H1 (cell line): ENCODE measurements around the gene RRBP1. TPM values are rescaled to one million over a fixed set of nuclear protein-coding genes. Genes with fewer than 3 reads are reported as not detected.

Source experiments
- CTCF ChIA-PET: fragments of 300-600 bp; sonication (Branson Sonifier 250); formaldehyde crosslinking; loops from one replicate; lab custom pipeline; 2021; ENCODE audit not compliant: partially characterized antibody; lab: Charles Lee
- POLR2A ChIA-PET: fragments of 300-600 bp; sonication (Branson Sonifier 250); formaldehyde crosslinking; loops from one replicate; lab custom pipeline; 2021; ENCODE audit warnings: inconsistent platforms; ENCODE audit not compliant: partially characterized antibody; lab: Charles Lee
- DNase-seq, 2 experiments: peaks; one replicate each; pipeline versions ENCODE4 v3.0.0 to v3.0.0-alpha.2; 2010 to 2022; ENCODE audit warnings: low spot score in 2 of 2, low read depth in 1 of 2, mixed read lengths in 1 of 2
- FAIRE-seq: peaks from 2 replicates; lab custom pipeline; 2011; peaks lifted over from hg19 to GRCh38; lab: Jason Lieb, UNC
- H2AFZ ChIP-seq: 2 replicates; pipeline ENCODE4 v1.8.1; 2012; ENCODE audit warnings: low read length, inconsistent platforms
- H2AK5ac ChIP-seq: 2 replicates; pipeline ENCODE4 v1.6.1; 2013; ENCODE audit warnings: low read depth, low read length
- H2BK120ac ChIP-seq: replicated peaks from 2 replicates; pipeline ENCODE3; 2013; ENCODE audit warnings: low read depth, low read length, inconsistent platforms
- H2BK12ac ChIP-seq: 2 replicates; pipeline ENCODE4 v1.6.1; 2013; ENCODE audit warnings: low read depth, low read length
- H2BK15ac ChIP-seq: 2 replicates; pipeline ENCODE4 v1.6.1; 2013; ENCODE audit warnings: low read length
- H2BK20ac ChIP-seq: 2 replicates; pipeline ENCODE4 v1.6.1; 2013; ENCODE audit warnings: low read length
- H2BK5ac ChIP-seq: 2 replicates; pipeline ENCODE4 v1.6.1; 2013; ENCODE audit warnings: low read depth, low read length
- H3K14ac ChIP-seq: 2 replicates; pipeline ENCODE4 v1.6.1; 2013; ENCODE audit warnings: inconsistent platforms; ENCODE audit not compliant: insufficient read length
- H3K18ac ChIP-seq: 2 replicates; pipeline ENCODE4 v1.6.1; 2013; ENCODE audit warnings: low read length; ENCODE audit errors: extremely low read depth
- H3K23ac ChIP-seq: 2 replicates; pipeline ENCODE4 v1.6.1; 2013; ENCODE audit warnings: inconsistent platforms; ENCODE audit not compliant: insufficient read length
- H3K23me2 ChIP-seq: 2 replicates; pipeline ENCODE4 v1.6.1; 2013; ENCODE audit warnings: low read depth, low read length
- H3K27ac ChIP-seq: 2 replicates; pipeline ENCODE4 v1.6.1; 2011; ENCODE audit warnings: low read depth, low read length, inconsistent platforms
- H3K27me3 ChIP-seq, 4 experiments: replicated peaks in 1 of 4; 1 replicate in 1 of 4; 2 replicates in 3 of 4; pipeline versions ENCODE4 v1.6.1 to v1.8.1; 2011 to 2013; ENCODE audit warnings: low read length in 3 of 4, mild to moderate bottlenecking in 3 of 4, inconsistent platforms in 2 of 4, mixed read lengths in 2 of 4, moderate library complexity in 1 of 4; ENCODE audit not compliant: control insufficient read depth in 3 of 4, insufficient read depth in 3 of 4; ENCODE audit errors: extremely low read depth in 1 of 4
- H3K36me3 ChIP-seq, 4 experiments: 2 replicates each; pipeline versions ENCODE4 v1.6.1 to v1.8.1; 2011 to 2013; ENCODE audit warnings: mild to moderate bottlenecking in 4 of 4, low read length in 3 of 4, moderate library complexity in 2 of 4, control low read depth in 1 of 4, inconsistent platforms in 1 of 4; ENCODE audit not compliant: insufficient read depth in 4 of 4, control insufficient read depth in 2 of 4
- H3K4ac ChIP-seq: replicated peaks from 2 replicates; pipeline ENCODE3; 2013; ENCODE audit warnings: low read length, low read depth, mixed read lengths, inconsistent platforms; ENCODE audit not compliant: insufficient read length
- H3K4me1 ChIP-seq, 4 experiments: replicated peaks in 1 of 4; 1 replicate in 1 of 4; 2 replicates in 3 of 4; pipeline versions ENCODE4 v1.6.1 to v1.8.1; 2011 to 2013; ENCODE audit warnings: low read length in 3 of 4, inconsistent platforms in 2 of 4, mixed read lengths in 1 of 4; ENCODE audit not compliant: insufficient read depth in 4 of 4, control insufficient read depth in 3 of 4
- H3K4me2 ChIP-seq, 2 experiments: 2 replicates each; pipeline versions ENCODE4 v1.6.1 to v1.8.1; 2011 to 2013; ENCODE audit warnings: low read depth in 2 of 2, low read length in 2 of 2, control low read depth in 1 of 2, inconsistent platforms in 1 of 2, mild to moderate bottlenecking in 1 of 2; ENCODE audit not compliant: insufficient read depth in 1 of 2
- H3K4me3 ChIP-seq, 4 experiments: fragments of 200-600, 300-600 bp in 1 of 4; sonication (generic), shearing (Covaris generic), sonication (Bioruptor Twin) in 1 of 4; 2 replicates each; pipeline versions ENCODE4 v1.5.1 to v1.8.1; 2011 to 2016; ENCODE audit warnings: low read length in 4 of 4, low read depth in 3 of 4, control low read depth in 2 of 4, inconsistent platforms in 2 of 4, mild to moderate bottlenecking in 2 of 4, mixed read lengths in 1 of 4, moderate library complexity in 1 of 4; ENCODE audit not compliant: insufficient read depth in 2 of 4; ENCODE audit errors: extremely low read depth in 1 of 4
- H3K56ac ChIP-seq: replicated peaks from 2 replicates; pipeline ENCODE3; 2013; ENCODE audit warnings: low read depth, mild to moderate bottlenecking, mixed read lengths, low read length, inconsistent platforms; ENCODE audit not compliant: insufficient read length
- H3K79me1 ChIP-seq: 2 replicates; pipeline ENCODE4 v1.6.1; 2013; ENCODE audit warnings: low read depth, low read length, control low read depth
- H3K79me2 ChIP-seq, 2 experiments: 2 replicates each; pipeline versions ENCODE4 v1.6.1 to v1.8.1; 2012 to 2013; ENCODE audit warnings: low read length in 2 of 2, mild to moderate bottlenecking in 2 of 2, inconsistent platforms in 1 of 2; ENCODE audit not compliant: insufficient read depth in 2 of 2, control insufficient read depth in 1 of 2
- H3K9ac ChIP-seq, 4 experiments: replicated peaks in 1 of 4; 1 replicate in 1 of 4; 2 replicates in 3 of 4; pipeline versions ENCODE4 v1.6.1 to v1.8.1; 2011 to 2013; ENCODE audit warnings: low read depth in 3 of 4, low read length in 3 of 4, control low read depth in 2 of 4, mild to moderate bottlenecking in 2 of 4, moderate library complexity in 2 of 4, inconsistent platforms in 1 of 4; ENCODE audit errors: extremely low read depth in 1 of 4
- H3K9me3 ChIP-seq, 2 experiments: 2 replicates each; pipeline versions ENCODE4 v1.6.1 to v1.8.1; 2012 to 2013; ENCODE audit warnings: mild to moderate bottlenecking in 2 of 2, moderate library complexity in 2 of 2, control low read depth in 1 of 2, inconsistent platforms in 1 of 2, low read depth in 1 of 2, low read length in 1 of 2, mixed read lengths in 1 of 2; ENCODE audit not compliant: insufficient read depth in 2 of 2
- H4K20me1 ChIP-seq, 2 experiments: replicated peaks in 1 of 2; 2 replicates each; pipeline versions ENCODE3 to v1.8.1; 2011 to 2013; ENCODE audit warnings: inconsistent platforms in 2 of 2, low read length in 2 of 2, mild to moderate bottlenecking in 1 of 2; ENCODE audit not compliant: insufficient read depth in 2 of 2, control insufficient read depth in 1 of 2
- H4K5ac ChIP-seq: 2 replicates; pipeline ENCODE4 v1.6.1; 2013; ENCODE audit warnings: low read length, low read depth, mixed read lengths, inconsistent platforms; ENCODE audit not compliant: insufficient read length
- H4K8ac ChIP-seq: 2 replicates; pipeline ENCODE4 v1.8.0; 2013; ENCODE audit warnings: mild to moderate bottlenecking, moderate library complexity, low read length, inconsistent platforms; ENCODE audit not compliant: insufficient read depth; ENCODE audit errors: extremely low read depth
- H4K91ac ChIP-seq: replicated peaks from 2 replicates; pipeline ENCODE3; 2013; ENCODE audit warnings: low read length, mixed read lengths, inconsistent platforms; ENCODE audit not compliant: insufficient read length
- CTBP2 ChIP-seq: IDR thresholded peaks from 2 replicates; pipeline ENCODE4 v1.7.0; 2011; ENCODE audit warnings: borderline replicate concordance, mild to moderate bottlenecking, moderate library complexity, mixed read lengths, low read length; ENCODE audit not compliant: insufficient read depth, insufficient read length
- E2F6 ChIP-seq: IDR thresholded peaks from 2 replicates; pipeline ENCODE4 v1.6.1; 2012; ENCODE audit warnings: inconsistent platforms
- EGR1 ChIP-seq: IDR thresholded peaks from 2 replicates; pipeline ENCODE4 v1.6.1; 2011; ENCODE audit warnings: low read depth, low read length, borderline replicate concordance
- GTF2F1 ChIP-seq: IDR thresholded peaks from 2 replicates; pipeline ENCODE4 v1.6.1; 2012; ENCODE audit warnings: low read depth, low read length, improper control_type of control experiment, borderline replicate concordance
- POLR2AphosphoS5 ChIP-seq: IDR thresholded peaks from 2 replicates; pipeline ENCODE4 v1.6.1; 2011; ENCODE audit warnings: low read depth, low read length
- SP2 ChIP-seq: IDR thresholded peaks from 2 replicates; pipeline ENCODE4 v1.6.1; 2012; ENCODE audit warnings: mild to moderate bottlenecking, low read length, inconsistent platforms
- SP4 ChIP-seq: IDR thresholded peaks from 2 replicates; pipeline ENCODE4 v1.6.1; 2012; ENCODE audit warnings: low read length, inconsistent platforms
- YY1 ChIP-seq: IDR thresholded peaks from 2 replicates; pipeline ENCODE4 v1.6.1; 2011; ENCODE audit warnings: low read depth, mild to moderate bottlenecking, low read length
- ZNF274 ChIP-seq: IDR thresholded peaks from 2 replicates; pipeline ENCODE4 v1.7.0; 2012; ENCODE audit warnings: low read length, borderline replicate concordance; ENCODE audit errors: extremely low read depth
- WGBS, 2 experiments: shearing (Covaris generic) in 1 of 2; methylation state at CpG; one replicate each; pipeline versions ENCODE4 v1.1.6 to v1.1.7; 2013 to 2015; ENCODE audit warnings: low lambda C conversion rate in 2 of 2, mixed read lengths in 2 of 2, inconsistent platforms in 1 of 2, low coverage in 1 of 2, missing lambda C conversion rate in 1 of 2; ENCODE audit not compliant: insufficient replicate concordance in 2 of 2, insufficient coverage in 1 of 2, insufficient read length in 1 of 2; ENCODE audit errors: extremely low coverage in 1 of 2, missing lambda C conversion rate in 1 of 2; 5-methylcytosine and 5-hydroxymethylcytosine counted together
- polyA plus RNA-seq, 7 experiments: library from polyadenylated mRNA; depleted of rRNA in 3 of 7; stranded (reverse) in 5 of 7; unstranded in 2 of 7; fragments of >200 nt in 5 of 7; fragments of 200-250 nt in 2 of 7; gene quantifications; 1 replicate in 5 of 7; 2 replicates in 1 of 7; 4 replicates in 1 of 7; pipeline versions ENCODE4 v1.2.1 to v1.2.3, GENCODE V29; 2011 to 2013; ENCODE audit warnings: missing spikeins in 2 of 7, mixed read lengths in 2 of 7
- total RNA-seq: library from RNA; stranded (reverse); fragmentation: NEBNext Ultra II Directional; extraction: Animal tissue kit (Norgen Biotek cat#: 25700); gene quantifications from 2 replicates; pipeline ENCODE4 v1.2.1, GENCODE V29; 2021
- TF ChIP-seq, protein P1 (sequence below): IDR thresholded peaks from 2 replicates; pipeline ENCODE4 v1.6.1; 2011; ENCODE audit warnings: low read length, improper control_type of control experiment

RRBP1 gene
- total and polyA plus RNA-seq, 2 of the 8 experiments (the other 6 are each of a cell fraction or from before 2014, with no cell fraction given) = 15.9 to 157 TPM

- Histone ChIP-seq H3K14ac (no peak overlapping the region), H3K36me3 (no peaks in the 10 kb centered on the region), H2BK5ac (no peak overlapping the region), H3K9me3 (no peaks in the 10 kb centered on the region), H3K9ac (no peak overlapping the region), H4K20me1 (peaks cover 12 to 37% of the 10 kb centered on the region in 2 experiments), H2BK20ac (no peak overlapping the region), H2BK15ac (no peak overlapping the region), H3K4me1 (peaks cover 1 to 6% (median 3%) of the 10 kb centered on the region in 4 experiments; a peak in 5 of 7 replicates), H3K4ac (no peak overlapping the region), H3K27me3 (no peaks in the 10 kb centered on the region), H4K91ac (no peak overlapping the region), H3K23ac (no peak overlapping the region), H2AFZ (no peak overlapping the region), H2BK120ac (no peak overlapping the region), H3K79me1 (peaks cover 26% of the 10 kb centered on the region; the same call in 1 of the 2 replicates), H3K23me2 (no peaks in the 10 kb centered on the region), H3K18ac (no peak overlapping the region), H3K4me3 (no peak overlapping the region), H3K4me2 (no peak overlapping the region), H3K56ac (no peak overlapping the region), H4K5ac (no peak overlapping the region), H3K79me2 (peaks cover 0 to 89% of the 10 kb centered on the region in 2 experiments; a peak in 2 of 4 replicates), H2AK5ac (no peak overlapping the region), H2BK12ac (no peak overlapping the region), H4K8ac (no peak overlapping the region), H3K27ac (no peak overlapping the region)
- no peak for DNase-seq
- CTCF ChIA-PET = interaction anchor here (0.5 to 2.1 kb wide), 17 partner anchors 10 to 1104 kb away, joined by 3 to 11 read pairs (median 3); partner anchors contain the start of gene RRBP1
- POLR2A ChIA-PET = no interaction called here
- no peak for FAIRE-seq
- 93% methylated on average over 19 of the region's 20 CpGs; no CpG with 5 or more reads in 1 of the 2 experiments for WGBS, 2 experiments
- TF ChIP-seq, protein P1, sequence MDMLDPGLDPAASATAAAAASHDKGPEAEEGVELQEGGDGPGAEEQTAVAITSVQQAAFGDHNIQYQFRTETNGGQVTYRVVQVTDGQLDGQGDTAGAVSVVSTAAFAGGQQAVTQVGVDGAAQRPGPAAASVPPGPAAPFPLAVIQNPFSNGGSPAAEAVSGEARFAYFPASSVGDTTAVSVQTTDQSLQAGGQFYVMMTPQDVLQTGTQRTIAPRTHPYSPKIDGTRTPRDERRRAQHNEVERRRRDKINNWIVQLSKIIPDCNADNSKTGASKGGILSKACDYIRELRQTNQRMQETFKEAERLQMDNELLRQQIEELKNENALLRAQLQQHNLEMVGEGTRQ = no peak
- TF ChIP-seq CTBP2 (no peak), GTF2F1 (no peak), EGR1 (no peak), ZNF274 (no peak), YY1 (no peak), E2F6 (no peak), SP4 (no peak), SP2 (no peak), POLR2AphosphoS5 (no peak)
These were observed 34.4 kb downstream of the RRBP1 start for GRCh38 chr20:17647391-17648314.
